HG02623 (cell line): ENCODE results near the gene CAPN5.
"Not testable (repeated sequence)": the region's sequence is repeated elsewhere in the genome, so short reads cannot be mapped to it uniquely, and the experiment has no call there.

Source experiments
- ATAC-seq: cut with Tn5 transposase; IDR thresholded peaks from one replicate; pipeline ENCODE4 v1.9.1; 2021; ENCODE audit warnings: moderate library complexity; ENCODE audit not compliant: unreplicated experiment

Gene CAPN5

DNA sequence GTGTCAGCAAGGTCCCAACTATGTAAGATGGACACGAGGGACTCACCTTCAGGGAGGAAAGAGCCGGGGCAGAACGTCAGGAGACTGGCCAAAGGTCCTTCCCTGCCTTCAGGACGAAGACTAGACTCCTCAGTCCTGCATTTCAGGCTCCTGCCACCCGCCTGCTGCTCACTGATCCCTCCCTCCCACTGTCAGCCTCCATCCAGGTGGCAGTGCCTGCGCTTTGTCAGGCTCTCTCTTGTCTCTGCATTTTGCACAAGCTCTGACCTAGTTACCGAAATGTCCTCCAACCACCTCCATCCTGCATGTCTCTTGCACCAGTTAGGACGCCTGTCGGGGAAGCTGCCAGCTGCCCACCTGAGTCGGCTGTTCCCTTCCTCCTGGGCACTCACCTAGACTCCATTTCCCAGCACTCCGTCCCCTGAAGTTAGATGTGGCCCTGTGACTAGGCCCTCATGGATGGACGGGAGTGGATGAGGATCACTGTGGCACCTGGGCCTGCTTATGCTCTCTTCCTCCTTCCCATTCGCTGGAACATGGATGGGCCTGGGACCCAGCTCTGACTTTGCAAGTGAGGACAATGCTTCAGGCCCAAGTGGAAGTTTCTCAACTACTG is 24.6 kb upstream of the CAPN5 start:
- ATAC-seq, result no peak

- no peak for ATAC-seq
Observed at GRCh38 chr11:77044356-77044755, 22.4 kb upstream of the CAPN5 start.

DNA sequence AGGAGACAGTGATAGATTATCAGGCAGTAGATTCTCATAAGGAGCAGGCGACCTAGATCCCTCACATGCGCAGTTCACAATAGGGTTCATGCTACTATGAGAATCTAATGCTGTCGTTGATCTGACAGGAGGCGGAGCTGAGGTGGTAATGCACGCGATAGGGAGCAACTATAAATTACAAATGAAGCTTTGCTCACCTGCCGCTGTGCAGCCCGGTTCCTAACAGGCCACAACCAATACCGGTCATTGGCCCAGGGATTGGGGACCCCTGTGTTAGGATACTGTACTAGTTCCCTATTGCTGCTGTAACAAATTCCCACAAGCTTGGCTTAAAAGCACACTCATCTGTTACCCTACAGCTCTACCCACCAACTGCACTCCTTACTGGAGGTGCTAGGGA is 21.9 kb upstream of the CAPN5 start:
- ATAC-seq, result no peak

GRCh38 chr11:77046060-77046501 is 20.7 kb upstream of the CAPN5 start:
- ATAC-seq, result no peak

- peak; percentile 62 for ATAC-seq
Observed at GRCh38 chr11:77047007-77047927, 19.5 kb upstream of the CAPN5 start.

DNA sequence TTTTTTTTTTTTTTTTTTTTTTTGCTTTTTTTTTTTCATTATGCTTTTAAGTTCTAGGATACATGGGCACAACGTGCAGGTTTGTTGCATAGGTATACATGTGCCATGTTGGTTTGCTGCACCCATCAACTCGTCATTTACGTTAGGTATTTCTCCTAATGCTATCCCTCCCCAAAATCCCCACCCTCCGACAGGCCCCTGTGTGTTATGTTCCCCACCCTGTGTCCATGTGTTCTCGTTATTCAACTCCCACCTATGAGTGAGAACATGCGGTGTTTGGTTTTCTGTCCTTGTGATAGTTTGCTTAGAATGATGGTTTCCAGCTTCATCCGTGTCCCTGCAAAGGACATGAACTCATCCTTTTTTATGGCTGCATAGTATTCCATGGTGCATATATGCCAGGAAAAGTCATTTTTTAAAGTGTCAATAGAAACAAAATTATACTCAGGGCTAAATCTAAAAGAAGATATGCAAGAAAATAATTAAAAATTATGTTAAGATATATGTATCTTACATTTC is 18.8 kb upstream of the CAPN5 start:
- not testable (repeated sequence) for ATAC-seq

- no peak for ATAC-seq
Observed at GRCh38 chr11:77049026-77049425, 17.7 kb upstream of the CAPN5 start.

DNA sequence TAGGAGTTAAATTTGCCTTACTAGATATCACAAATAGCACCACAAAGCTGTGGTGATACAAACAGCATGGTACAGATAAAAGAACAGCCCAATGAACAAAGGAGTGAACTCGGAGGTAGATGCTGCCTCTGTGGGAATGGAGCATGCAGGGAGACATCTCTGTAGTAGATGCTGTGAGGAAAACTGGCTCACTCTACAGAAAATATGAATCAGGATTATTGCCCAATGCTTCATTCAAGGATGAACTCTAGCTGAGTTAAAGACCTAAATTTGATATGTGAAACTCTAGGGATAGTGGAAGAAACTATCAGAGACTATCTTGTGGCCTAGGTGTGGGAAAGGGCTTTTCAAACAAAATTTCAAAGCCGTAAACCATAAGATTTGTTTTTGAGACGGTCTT is 15.3 kb upstream of the CAPN5 start:
- no peak for ATAC-seq

GRCh38 chr11:77052518-77052917 is 14.3 kb upstream of the CAPN5 start:
- ATAC-seq, result no peak

DNA sequence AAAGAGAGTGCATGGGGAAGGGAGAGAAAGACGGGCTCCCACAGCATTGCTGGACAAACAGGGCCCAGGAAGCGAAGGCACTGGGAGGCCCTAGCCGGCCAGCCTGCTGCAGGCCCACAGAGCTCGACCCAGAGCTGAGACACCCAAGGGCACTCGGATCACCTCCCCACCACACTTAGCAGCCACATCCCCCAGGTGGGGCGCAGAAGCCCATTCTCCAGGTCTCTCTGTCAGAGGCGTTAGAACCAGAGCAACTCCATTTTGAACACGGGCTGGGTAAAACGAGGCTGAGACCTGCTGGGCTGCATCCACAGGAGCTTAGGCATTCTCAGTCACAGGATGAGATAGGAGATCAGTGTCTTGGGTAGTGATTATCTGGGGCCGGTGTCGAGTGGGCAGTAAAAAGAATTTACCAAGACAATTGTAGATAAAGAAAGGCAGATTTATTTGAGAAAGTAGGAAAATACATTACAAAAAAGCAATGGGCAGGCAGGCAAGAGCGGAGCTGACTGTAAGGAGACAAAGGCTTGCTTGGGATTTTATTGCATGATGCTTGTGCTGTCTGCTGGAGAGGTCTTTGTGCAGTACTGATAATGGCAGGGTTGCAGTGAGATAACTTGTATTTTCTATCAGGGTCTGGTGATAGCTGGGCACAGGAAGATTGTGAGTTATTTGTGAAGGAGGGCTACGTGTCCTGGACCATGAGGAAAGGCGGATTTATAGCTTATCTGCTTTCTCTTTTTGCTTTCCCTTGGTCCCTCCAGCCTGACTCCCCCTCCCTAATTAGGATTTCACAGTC is 13.4 kb upstream of the CAPN5 start:
- no peak for ATAC-seq

DNA sequence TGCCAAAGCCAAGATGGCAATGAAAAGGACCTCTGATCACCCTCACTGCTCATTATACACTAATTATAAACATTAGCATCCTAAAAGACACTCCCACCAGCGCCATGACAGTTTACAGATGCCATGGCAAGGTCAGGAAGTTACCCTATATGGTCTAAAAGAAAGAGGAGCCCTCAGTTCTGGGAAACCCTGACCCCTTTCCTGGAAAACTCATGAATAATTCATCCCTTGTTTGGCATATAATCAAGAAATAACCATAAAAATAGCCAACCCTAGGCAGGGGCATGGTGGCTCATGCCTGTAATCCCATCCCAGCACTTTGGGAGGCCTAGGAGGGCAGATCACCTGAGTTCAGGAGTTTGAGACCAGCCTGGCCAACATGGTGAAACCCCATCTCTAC is 12.7 kb upstream of the CAPN5 start:
- no peak for ATAC-seq

GRCh38 chr11:77055101-77055561 is 11.6 kb upstream of the CAPN5 start:
- ATAC-seq, result no peak

DNA sequence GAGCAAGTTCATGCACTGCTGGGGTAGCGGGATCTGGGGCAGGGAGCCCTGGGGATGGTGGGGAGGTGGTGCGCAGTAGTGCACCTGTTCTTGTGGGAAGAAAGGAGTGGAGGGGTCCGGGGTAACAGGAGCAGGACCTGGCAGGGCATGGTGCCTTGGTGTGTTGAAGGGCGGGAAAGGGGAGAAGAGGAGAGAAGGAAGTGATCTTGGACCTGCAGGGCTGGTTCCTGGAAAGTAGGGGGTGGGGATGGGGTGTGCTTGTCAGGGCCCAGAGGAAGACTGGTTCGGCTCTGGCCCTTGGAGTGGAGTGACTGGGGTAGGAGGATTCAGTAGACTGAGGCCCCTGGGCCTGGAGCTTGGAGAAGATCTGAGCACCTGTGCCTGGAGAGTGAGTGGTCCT is 10.9 kb upstream of the CAPN5 start:
- ATAC-seq, result no peak

GRCh38 chr11:77056814-77057402 is 9.9 kb upstream of the CAPN5 start:
- no peak for ATAC-seq

GRCh38 chr11:77057938-77058474 is 8.8 kb upstream of the CAPN5 start:
- no peak for ATAC-seq

- ATAC-seq, result no peak
Observed at GRCh38 chr11:77058900-77059299, 7.9 kb upstream of the CAPN5 start.

GRCh38 chr11:77059806-77060205 is 7.0 kb upstream of the CAPN5 start:
- no peak for ATAC-seq

DNA sequence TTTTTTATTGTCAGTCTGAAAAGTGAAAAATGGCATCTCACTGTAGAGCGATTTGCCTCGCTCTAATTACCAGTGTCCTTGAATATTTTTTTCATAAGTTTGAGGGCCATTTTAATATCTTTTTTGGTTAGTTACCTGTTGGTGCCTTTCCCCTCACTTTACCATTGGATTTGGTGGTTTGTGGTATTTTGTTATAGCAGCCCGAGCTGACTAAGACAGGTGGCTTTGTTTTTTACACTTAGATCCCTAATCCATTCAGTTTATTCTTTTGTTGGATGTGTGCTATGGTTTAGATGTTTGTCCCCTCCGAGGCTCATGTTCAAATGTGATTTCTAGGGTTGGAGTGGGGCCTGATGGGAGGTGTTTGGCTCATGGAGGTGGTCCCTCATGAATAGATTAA is 6.5 kb upstream of the CAPN5 start:
- no peak for ATAC-seq

GRCh38 chr11:77061258-77061657 is 5.5 kb upstream of the CAPN5 start:
- not testable (repeated sequence) for ATAC-seq

GRCh38 chr11:77062924-77063323 is 3.8 kb upstream of the CAPN5 start:
- ATAC-seq, result no peak

GRCh38 chr11:77063407-77063806 is 3.4 kb upstream of the CAPN5 start:
- no peak for ATAC-seq
